ENCODE results near the gene RNF8. TPM values are rescaled to one million over a fixed set of nuclear protein-coding genes. Genes with fewer than 3 reads are reported as not detected.
"Not testable (repeated sequence)": the region's sequence is repeated elsewhere in the genome, so short reads cannot be mapped to it uniquely, and the experiment has no call there.

Gene RNF8
- total and polyA plus RNA-seq, 2 of the 4 experiments (the other 2 are of a cell fraction), result 16.5 to 17.9 TPM

GRCh38 chr6:37345804-37346203 lies 8.0 kb upstream of the RNF8 start:
- H3K14ac ChIP-seq (replicated peaks; ENCODE audit: low read depth, low read length); H2BK120ac ChIP-seq (ENCODE audit: low read depth, low read length); H2AK9ac ChIP-seq (replicated peaks; ENCODE audit: low read depth, low read length, poor library complexity); H3K27ac ChIP-seq (ENCODE audit: insufficient read depth, low read length); DNase-seq; H3K4me1 ChIP-seq (ENCODE audit: control insufficient read depth, insufficient read depth, low read length); dilution Hi-C loops (cut with HindIII; ENCODE audit: low sequenced_read_pairs, unreplicated experiment); H3K36me3 ChIP-seq (ENCODE audit: control insufficient read depth, insufficient read depth, low read length); H3K4me2 ChIP-seq (ENCODE audit: low read depth, low read length); H3K27me3 ChIP-seq (ENCODE audit: control insufficient read depth, insufficient read depth, low read length); H4K8ac ChIP-seq (ENCODE audit: low read depth in 2 of 2, low read length in 2 of 2); CTCF ChIA-PET; H4K20me1 ChIP-seq (ENCODE audit: insufficient read depth, low read length); H3K23ac ChIP-seq (ENCODE audit: low read depth, low read length); H3K9ac ChIP-seq (ENCODE audit: low read depth, low read length); H2BK15ac ChIP-seq (ENCODE audit: low read depth, low read length); H2BK20ac ChIP-seq (ENCODE audit: low read depth, low read length); H3K79me1 ChIP-seq (ENCODE audit: low read depth in 1 of 2, low read length in 2 of 2); H4K5ac ChIP-seq (ENCODE audit: low read depth, low read length); H3K56ac ChIP-seq (ENCODE audit: extremely low read depth, insufficient read depth, low read length); ATAC-seq (ENCODE audit: low read depth); H2AFZ ChIP-seq (replicated peaks; ENCODE audit: low read length, poor library complexity); in situ Hi-C loops (cut with MboI; ENCODE audit: low sequenced_read_pairs); H3K4me3 ChIP-seq (ENCODE audit: insufficient read depth, low read depth, low read length); H3K9me3 ChIP-seq (ENCODE audit: control insufficient read depth, insufficient read depth, low read length); intact Hi-C loops (cut with micrococcal nuclease); H3K18ac ChIP-seq (ENCODE audit: low read depth, low read length); H3K9me1 ChIP-seq (ENCODE audit: insufficient read depth, low read length); POLR2A ChIA-PET (ENCODE audit: unreplicated experiment); H2AK5ac ChIP-seq (ENCODE audit: low read depth, low read length); H4K91ac ChIP-seq (ENCODE audit: insufficient read depth, low read depth, low read length); BruUV-seq (replicated peaks); H2BK5ac ChIP-seq (ENCODE audit: low read depth, low read length, poor library complexity, severe bottlenecking); H3K4ac ChIP-seq (ENCODE audit: low read depth, low read length): not testable (repeated sequence)
- WGBS, 2 experiments (ENCODE audit: extremely low coverage in 2 of 2, insufficient read length in 1 of 2), result no CpG with 5 or more reads among the region's 3 CpGs

Measured in IMR-90 (cell line).